Measurements from ENCODE around the gene FAM236B.
"Not testable (repeated sequence)": the region's sequence is repeated elsewhere in the genome, so short reads cannot be mapped to it uniquely, and the experiment has no call there.

FAM236B gene

GRCh38 chrX:72782560-72782959 lies at the start of gene FAM236B:
FAM236B (minus strand) TSS chrX:72782660; CDS start chrX:72782560, 100 bp downstream.
- DNase-seq (ENCODE audit: low spot score) = not testable (repeated sequence)

- DNase-seq (ENCODE audit: low spot score) = not testable (repeated sequence)
Observed at GRCh38 chrX:72830701-72831100, 48.2 kb upstream of the FAM236B start.

- DNase-seq (ENCODE audit: low spot score) = not testable (repeated sequence)
Observed at GRCh38 chrX:72808110-72808509, 25.6 kb upstream of the FAM236B start, which contains the start of gene FAM236D. FAM236D (minus strand) TSS chrX:72808210; CDS start chrX:72808110, 100 bp downstream.

- not testable (repeated sequence) for DNase-seq (ENCODE audit: low spot score)
Observed at GRCh38 chrX:72790390-72790789, 7.9 kb upstream of the FAM236B start.

- not testable (repeated sequence) for DNase-seq (ENCODE audit: low spot score)
Observed at GRCh38 chrX:72788142-72788541, 5.7 kb upstream of the FAM236B start.

- not testable (repeated sequence) for DNase-seq (ENCODE audit: low spot score)
Observed at GRCh38 chrX:72783964-72784363, 1.5 kb upstream of the FAM236B start.

GRCh38 chrX:72783365-72783936 lies 991 bp upstream of the FAM236B start:
- DNase-seq (ENCODE audit: low spot score) = not testable (repeated sequence)

- DNase-seq (ENCODE audit: low spot score) = not testable (repeated sequence)
Observed at GRCh38 chrX:72778146-72778545, 4.3 kb downstream of the FAM236B start.

GRCh38 chrX:72777467-72777790 lies 5.0 kb downstream of the FAM236B start:
- not testable (repeated sequence) for DNase-seq (ENCODE audit: low spot score)

GRCh38 chrX:72776653-72777466 lies 5.6 kb downstream of the FAM236B start, which contains the start of gene DMRTC1B:
DMRTC1B (plus strand) TSS chrX:72776890; CDS start chrX:72845136, 68,246 bp downstream.
- not testable (repeated sequence) for DNase-seq (ENCODE audit: low spot score)

- DNase-seq (ENCODE audit: low spot score) = not testable (repeated sequence)
Observed at GRCh38 chrX:72760454-72760853, 22.0 kb downstream of the FAM236B start.

- not testable (repeated sequence) for DNase-seq (ENCODE audit: low spot score)
Observed at GRCh38 chrX:72748545-72748944, 33.9 kb downstream of the FAM236B start.

GRCh38 chrX:72745546-72745945 lies 36.9 kb downstream of the FAM236B start:
- not testable (repeated sequence) for DNase-seq (ENCODE audit: low spot score)

- DNase-seq (ENCODE audit: low spot score) = no peak
Observed at GRCh38 chrX:72735561-72735960, 46.9 kb downstream of the FAM236B start.

GRCh38 chrX:72733636-72734035 lies 48.8 kb downstream of the FAM236B start:
- DNase-seq (ENCODE audit: low spot score) = not testable (repeated sequence)
